Sigmoid colon (tissue), 4 donors: ENCODE data around the gene SCRG1.
A peak's percentile ranks its signal among the peaks of the same experiment; 100 is the strongest.

Source experiments
- CTCF ChIP-seq, 4 experiments: fragments of 450-650 bp in 3 of 4; fragments of 200-600 bp in 1 of 4; IDR thresholded peaks; one replicate each; pipeline ENCODE4 v1.5.1; 2016 to 2019; ENCODE audit warnings: antibody characterized with exemption in 4 of 4, mild to moderate bottlenecking in 3 of 4, moderate library complexity in 2 of 4
- POLR2A ChIP-seq, 2 donors: fragments of 450-650 bp; IDR thresholded peaks; one replicate each; pipeline ENCODE4 v1.6.1; 2016; ENCODE audit warnings: antibody characterized with exemption in 2 of 2, mild to moderate bottlenecking in 2 of 2, moderate library complexity in 2 of 2
- POLR2AphosphoS5 ChIP-seq, 4 donors: sonication (generic); formaldehyde crosslinking; IDR thresholded peaks; one replicate each; pipeline ENCODE4 v1.6.1; 2017; ENCODE audit warnings: antibody characterized with exemption in 4 of 4

GRCh38 chr4:173370477-173371291 lies 28.2 kb downstream of the SCRG1 start, which contains the start of gene SAP30:
- TF ChIP-seq CTCF (IDR thresholded peaks at IDR 0.05) (no peak), POLR2AphosphoS5 (IDR thresholded peaks at IDR 0.05) (peak; percentile 100), POLR2A (IDR thresholded peaks at IDR 0.05) (peak; percentile 99)
